NCI-H146 treated with DMSO at 0.1 percent for 48 hours (cell line): ENCODE results near the gene SH2D3C.

Source experiments
- DNase-seq: peaks from one replicate; lab custom pipeline; 2025; ENCODE audit not compliant: unreplicated experiment; lab: John Stamatoyannopoulos, UW

Gene SH2D3C, protein sequence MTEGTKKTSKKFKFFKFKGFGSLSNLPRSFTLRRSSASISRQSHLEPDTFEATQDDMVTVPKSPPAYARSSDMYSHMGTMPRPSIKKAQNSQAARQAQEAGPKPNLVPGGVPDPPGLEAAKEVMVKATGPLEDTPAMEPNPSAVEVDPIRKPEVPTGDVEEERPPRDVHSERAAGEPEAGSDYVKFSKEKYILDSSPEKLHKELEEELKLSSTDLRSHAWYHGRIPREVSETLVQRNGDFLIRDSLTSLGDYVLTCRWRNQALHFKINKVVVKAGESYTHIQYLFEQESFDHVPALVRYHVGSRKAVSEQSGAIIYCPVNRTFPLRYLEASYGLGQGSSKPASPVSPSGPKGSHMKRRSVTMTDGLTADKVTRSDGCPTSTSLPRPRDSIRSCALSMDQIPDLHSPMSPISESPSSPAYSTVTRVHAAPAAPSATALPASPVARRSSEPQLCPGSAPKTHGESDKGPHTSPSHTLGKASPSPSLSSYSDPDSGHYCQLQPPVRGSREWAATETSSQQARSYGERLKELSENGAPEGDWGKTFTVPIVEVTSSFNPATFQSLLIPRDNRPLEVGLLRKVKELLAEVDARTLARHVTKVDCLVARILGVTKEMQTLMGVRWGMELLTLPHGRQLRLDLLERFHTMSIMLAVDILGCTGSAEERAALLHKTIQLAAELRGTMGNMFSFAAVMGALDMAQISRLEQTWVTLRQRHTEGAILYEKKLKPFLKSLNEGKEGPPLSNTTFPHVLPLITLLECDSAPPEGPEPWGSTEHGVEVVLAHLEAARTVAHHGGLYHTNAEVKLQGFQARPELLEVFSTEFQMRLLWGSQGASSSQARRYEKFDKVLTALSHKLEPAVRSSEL

DNA sequence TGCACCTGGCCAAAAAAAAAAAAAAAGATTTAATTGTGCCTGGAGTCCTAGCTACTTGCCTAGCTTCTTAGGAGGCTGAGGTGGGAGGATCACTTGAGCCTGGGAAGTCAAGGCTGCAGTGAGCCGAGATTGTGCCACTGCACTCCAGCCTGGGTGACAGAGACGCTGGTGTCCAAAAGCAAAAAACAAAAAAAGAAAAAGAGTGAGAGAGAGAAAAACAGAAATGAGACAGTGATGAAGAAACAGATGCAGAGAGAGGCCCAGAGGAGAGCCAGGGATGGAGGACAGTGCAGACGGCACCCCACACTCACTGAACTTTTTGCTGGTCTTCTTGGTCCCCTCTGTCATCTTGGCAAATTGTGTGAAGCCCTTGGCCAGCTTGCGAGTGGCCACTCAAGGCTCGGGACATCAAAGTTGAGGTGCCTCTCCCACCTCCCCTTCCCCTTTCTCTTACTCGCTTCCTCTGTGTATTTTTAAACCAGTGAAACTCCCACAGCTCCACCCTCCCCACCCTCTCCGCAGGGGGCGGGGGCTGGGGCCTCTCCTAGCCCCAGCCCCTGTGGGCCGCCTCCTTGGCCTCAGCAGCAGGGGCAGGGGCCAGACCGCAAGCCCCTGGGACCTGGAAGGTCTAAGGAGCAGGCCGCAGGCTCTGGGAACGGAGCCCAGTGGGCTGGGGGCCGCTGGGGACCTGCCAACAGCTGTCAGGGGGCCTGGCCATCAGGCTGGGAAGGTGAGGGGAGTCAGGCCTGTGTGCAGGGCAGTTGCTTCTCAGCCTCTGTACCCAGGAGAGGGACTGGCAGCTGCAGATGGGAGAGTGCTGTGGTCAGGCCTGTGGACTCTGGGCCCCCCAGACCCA lies at the start of gene SH2D3C:
TSS of gene SH2D3C (minus strand) at position 387 of the 856 bp plus-strand sequence. CDS start at position 348, 39 bp downstream.
- no peak for DNase-seq

DNA sequence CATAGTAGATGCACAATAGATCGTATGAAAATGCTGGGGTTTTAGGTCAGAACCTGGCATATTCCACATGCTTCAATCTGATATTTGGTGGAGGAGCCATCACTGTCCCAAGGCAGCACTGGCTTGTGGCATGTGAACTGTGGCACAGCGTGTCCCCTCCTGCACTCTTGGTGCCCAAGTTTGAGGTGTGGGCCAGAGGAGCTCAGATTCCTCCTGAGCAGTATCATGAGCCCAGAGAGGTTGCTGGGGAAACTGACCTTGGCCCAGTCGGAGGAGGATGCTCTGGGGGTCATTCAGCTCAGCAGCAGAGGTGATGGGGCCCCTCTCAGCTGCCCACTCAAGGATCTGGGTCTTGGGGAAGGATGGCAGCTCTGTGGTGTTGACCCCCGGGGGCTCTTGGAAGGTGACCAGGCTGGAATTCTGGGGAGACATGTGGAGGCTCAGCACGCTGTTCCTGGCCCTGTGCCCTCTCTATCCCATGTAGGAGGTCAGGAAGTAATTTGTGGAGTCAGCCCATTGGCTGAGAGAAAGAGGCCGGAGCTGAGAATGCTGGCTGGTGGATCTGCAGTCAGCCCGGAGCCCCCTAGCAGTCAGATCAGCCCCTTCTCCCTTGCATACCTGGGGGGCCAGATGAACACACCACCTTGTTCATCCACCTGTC lies 47.9 kb upstream of the SH2D3C start:
- DNase-seq, result no peak

DNA sequence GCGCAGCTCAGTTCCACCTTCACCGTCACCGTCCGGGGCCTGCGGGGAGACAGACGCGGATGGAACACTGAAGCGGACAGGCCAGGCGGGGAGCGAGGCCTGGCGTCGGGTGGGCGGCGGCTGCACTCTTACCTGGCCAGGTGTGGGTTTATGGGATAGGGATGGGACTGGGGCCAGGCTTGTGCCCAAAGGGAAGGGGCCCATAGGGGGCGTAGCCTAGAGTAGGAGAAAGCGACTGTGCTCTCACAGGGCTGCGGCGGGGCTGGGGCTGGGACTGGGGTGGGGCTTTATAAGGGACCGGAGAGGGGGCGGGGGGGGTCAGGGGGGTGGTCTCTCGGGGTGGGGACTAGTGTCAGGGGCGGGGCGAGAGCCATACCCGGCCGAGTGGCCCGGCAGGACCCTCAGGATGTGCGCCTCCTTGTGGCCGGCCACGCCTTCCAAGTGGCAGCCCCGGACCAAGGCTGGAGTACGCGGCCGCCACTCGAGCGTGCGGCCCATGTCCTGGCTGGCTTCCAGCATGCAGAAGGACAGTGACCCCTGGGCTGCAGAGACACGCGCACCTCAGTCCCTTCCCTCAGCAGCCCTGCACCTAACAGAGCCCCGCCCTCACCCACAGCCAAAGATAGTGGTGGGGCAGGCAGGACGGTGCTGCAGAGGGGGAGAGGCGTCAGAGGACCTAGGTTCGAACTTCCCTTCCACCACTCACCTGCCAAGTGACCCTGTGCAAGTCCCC lies 47.0 kb upstream of the SH2D3C start:
- DNase-seq, result no peak

DNA sequence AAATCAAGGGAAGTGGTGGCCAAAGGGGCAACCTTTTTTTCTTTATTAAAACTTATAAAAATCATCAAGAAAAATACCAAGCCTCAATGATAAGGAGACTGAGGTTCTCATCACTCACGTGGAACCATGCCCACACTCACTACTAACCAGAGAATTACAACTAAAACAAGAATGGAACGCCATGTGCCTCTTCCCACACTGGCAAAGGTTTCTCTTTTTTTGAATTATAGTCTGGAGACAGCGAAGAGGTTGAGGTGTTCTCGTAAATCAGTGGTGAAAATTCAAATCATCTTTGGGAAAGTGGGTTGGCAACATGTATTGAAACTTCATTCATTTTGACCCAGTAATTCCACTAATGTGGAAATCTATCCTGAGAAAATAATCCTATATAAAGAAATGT lies 43.6 kb upstream of the SH2D3C start:
- DNase-seq, result no peak

- no peak for DNase-seq
These were observed 40.1 kb upstream of the SH2D3C start for GRCh38 chr9:127818574-127818973.

- no peak for DNase-seq
These were observed 39.5 kb upstream of the SH2D3C start for GRCh38 chr9:127817881-127818434.

DNA sequence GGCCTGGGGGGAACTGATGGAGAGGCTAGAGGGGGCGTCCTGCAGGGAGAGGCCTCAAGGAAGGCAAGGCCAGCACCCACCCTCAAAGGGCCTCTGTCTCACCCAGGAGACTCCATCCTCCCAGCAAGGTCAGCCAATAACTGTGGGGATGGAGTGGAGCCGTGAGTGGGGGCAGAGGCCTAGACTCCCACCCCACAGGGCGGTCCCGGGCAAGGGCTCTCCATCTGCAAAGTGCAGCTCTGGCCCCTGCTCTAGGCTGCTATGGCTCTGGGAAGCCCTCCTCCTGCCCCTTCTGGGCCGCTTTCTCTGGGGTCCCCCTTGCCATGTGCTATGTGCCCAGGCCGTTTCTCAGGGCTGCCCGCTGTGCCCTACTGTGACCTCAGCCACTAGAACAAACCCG lies 38.3 kb upstream of the SH2D3C start:
- DNase-seq, result no peak

DNA sequence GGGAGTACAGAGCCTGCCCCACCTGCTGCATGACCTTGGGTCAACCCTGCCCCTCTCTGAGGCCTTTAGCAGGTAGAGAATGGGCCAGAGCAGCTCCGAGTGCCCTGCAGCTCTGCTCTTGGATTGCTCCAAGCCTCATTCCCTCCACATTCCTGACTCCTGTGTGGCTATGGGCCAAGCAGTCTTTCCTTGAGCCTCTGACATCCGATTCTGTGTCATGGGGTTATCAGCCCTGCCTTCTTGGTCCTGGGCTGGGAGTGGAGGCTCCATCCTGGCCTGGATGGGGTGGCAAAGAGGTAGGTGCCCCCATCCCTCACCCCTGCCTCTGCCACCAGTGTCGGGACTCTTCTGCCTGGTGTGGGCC lies 37.9 kb upstream of the SH2D3C start:
- DNase-seq, result no peak

GRCh38 chr9:127815512-127816361 lies 37.3 kb upstream of the SH2D3C start:
- DNase-seq, result no peak

- DNase-seq, result no peak
These were observed 36.4 kb upstream of the SH2D3C start for GRCh38 chr9:127814619-127815511.

- DNase-seq, result no peak
These were observed 35.3 kb upstream of the SH2D3C start for GRCh38 chr9:127813686-127814226.

DNA sequence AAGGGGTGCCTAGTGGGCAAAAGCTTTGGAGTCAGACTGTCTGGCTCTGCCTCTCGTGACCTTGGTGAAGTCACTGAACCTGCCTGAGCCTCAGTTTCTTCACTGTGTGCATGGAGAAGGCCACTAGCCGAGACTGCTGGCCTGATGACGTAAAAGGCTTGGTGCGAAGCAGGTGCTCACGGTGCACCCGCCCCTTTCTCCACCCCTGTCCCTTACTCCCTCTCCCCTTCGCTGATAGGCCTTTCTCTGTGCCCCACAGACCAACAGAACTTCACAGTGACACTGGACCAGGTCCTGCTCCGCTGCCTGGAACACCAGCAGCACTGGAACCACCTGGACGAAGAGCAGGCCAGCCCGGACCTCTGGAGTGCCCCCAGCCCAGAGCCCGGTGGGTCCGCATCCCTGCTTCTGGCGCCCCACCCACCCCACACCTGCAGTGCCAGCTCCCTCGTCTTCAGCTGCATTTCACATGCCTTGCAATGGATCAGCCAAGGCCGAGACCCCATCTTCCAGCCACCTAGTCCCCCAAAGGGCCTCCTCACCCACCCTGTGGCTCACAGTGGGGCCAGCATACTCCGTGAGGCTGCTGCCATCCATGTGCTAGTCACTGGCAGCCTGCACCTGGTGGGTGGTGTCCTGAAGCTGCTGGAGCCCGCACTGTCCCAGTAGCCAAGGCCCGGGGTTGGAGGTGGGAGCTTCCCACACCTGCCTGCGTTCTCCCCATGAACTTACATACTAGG lies 34.6 kb upstream of the SH2D3C start:
- no peak for DNase-seq

- DNase-seq, result no peak
These were observed 33.5 kb upstream of the SH2D3C start for GRCh38 chr9:127812011-127812410.

- DNase-seq, result no peak
These were observed 32.1 kb upstream of the SH2D3C start for GRCh38 chr9:127810378-127811187.

GRCh38 chr9:127809540-127810377 lies 31.3 kb upstream of the SH2D3C start:
- no peak for DNase-seq
